SK-N-SH treated with all-trans-retinoic acid at 6 μM for 48 hours (cell line): ENCODE measurements around the gene YPEL5.

Experiments
- CSRNP3 ChIP-seq: fragments of 250-450 bp; sonication (Bioruptor Pico); IDR thresholded peaks from 2 replicates; pipeline ENCODE4 v1.5.1; 2021; ENCODE audit warnings: mild to moderate bottlenecking, moderate library complexity
- GLIS3 ChIP-seq: fragments of 250-450 bp; sonication (Bioruptor Pico); IDR thresholded peaks from 2 replicates; pipeline ENCODE4 v1.5.0; 2020; ENCODE audit warnings: mild to moderate bottlenecking, moderate library complexity
- ISL1 ChIP-seq: fragments of 250-450 bp; sonication (Bioruptor Pico); IDR thresholded peaks from 2 replicates; pipeline ENCODE4 v2.1.2; 2022; ENCODE audit warnings: mild to moderate bottlenecking, moderate library complexity
- POU6F1 ChIP-seq: fragments of 250-450 bp; sonication (Bioruptor Pico); IDR thresholded peaks from 2 replicates; pipeline ENCODE4 v1.8.0; 2021; ENCODE audit warnings: low read depth, mild to moderate bottlenecking, moderate library complexity, borderline replicate concordance
- TOX ChIP-seq: fragments of 250-450 bp; sonication (Bioruptor Pico); IDR thresholded peaks from 2 replicates; pipeline ENCODE4 v1.8.0; 2021; ENCODE audit warnings: mild to moderate bottlenecking, moderate library complexity, borderline replicate concordance
- ZC3H10 ChIP-seq: fragments of 250-450 bp; sonication (Bioruptor Pico); IDR thresholded peaks from 2 replicates; pipeline ENCODE4 v1.5.1; 2021; ENCODE audit warnings: mild to moderate bottlenecking, moderate library complexity
- ZFP30 ChIP-seq: fragments of 450-650 bp; formaldehyde crosslinking; IDR thresholded peaks from 2 replicates; pipeline ENCODE4 v1.5.0; 2022; ENCODE audit warnings: mild to moderate bottlenecking, moderate library complexity
- ZNF8 ChIP-seq: fragments of 450-650 bp; formaldehyde crosslinking; IDR thresholded peaks from 2 replicates; pipeline ENCODE4 v1.5.0; 2020; ENCODE audit warnings: mild to moderate bottlenecking, moderate library complexity

DNA sequence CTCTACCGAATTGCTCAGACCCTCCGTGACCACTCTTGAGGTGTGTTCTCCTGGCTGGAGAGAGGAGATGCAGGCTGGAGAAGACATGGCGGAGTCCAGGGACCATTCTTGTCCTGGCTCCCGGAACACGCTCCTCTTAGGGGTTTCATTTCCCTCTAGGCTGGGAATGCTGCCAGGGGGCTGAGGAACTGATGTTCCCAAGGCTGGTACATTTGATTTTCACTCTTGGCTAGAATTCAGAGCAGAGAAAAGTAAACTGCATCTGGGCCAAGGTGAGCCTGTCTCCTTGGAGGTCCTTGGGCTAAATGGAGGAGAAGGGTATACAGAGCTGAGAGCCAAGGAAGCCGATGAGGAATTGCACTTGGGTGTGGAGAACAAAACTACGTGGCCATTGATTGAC lies 56.3 kb downstream of the YPEL5 start:
- TF ChIP-seq POU6F1 (CRISPR knock-in tag) (no peak), ZFP30 (CRISPR knock-in tag) (no peak), TOX (no peak), ISL1 (CRISPR knock-in tag) (no peak), ZC3H10 (CRISPR knock-in tag) (no peak), CSRNP3 (CRISPR knock-in tag) (no peak), ZNF8 (CRISPR knock-in tag) (no peak), GLIS3 (CRISPR knock-in tag) (no peak)
